GM23248 (cell line): ENCODE results near the gene DAB2IP.

Source experiments
- EZH2 ChIP-seq: fragments of 200-600 bp; sonication (generic); IDR thresholded peaks from 2 replicates; pipeline ENCODE4 v1.6.1; 2018; ENCODE audit warnings: antibody characterized with exemption, mild to moderate bottlenecking; ENCODE audit not compliant: insufficient read depth, poor library complexity, severe bottlenecking
- EZH2phosphoT487 ChIP-seq: fragments of 200-600 bp; sonication (generic); IDR thresholded peaks from 2 replicates; pipeline ENCODE4 v1.6.1; 2018; ENCODE audit warnings: antibody characterized with exemption, moderate library complexity, mild to moderate bottlenecking, low read depth; ENCODE audit not compliant: insufficient read depth

DNA sequence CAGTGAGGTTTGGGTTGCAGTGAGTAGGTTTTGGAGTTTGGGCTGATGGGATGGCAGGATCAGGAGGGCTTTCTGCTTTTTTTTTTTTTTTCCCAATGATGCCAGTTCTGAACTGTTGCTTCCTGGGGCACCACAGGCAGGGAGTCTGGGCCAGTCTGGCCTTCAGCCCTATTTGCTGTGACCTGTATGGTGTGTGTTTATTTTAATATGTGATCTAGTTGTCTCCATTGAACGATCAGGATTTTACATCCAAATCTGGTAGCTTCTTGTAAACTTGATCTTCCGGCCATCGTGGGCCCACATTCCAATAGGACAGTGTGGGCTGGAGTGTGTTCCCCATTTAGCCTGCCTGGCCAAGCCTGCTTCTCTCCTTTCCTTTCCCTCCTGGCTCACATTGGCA, 25.8 kb upstream of the DAB2IP start:
- TF ChIP-seq EZH2phosphoT487, result no peak
- TF ChIP-seq EZH2, result no peak
